HEK293T (cell line): ENCODE data around the gene NFYC.

Experiments used
- ARNT ChIP-seq: fragments of 450-650 bp; IDR thresholded peaks from 2 replicates; pipeline ENCODE4 v1.6.1; 2017; ENCODE audit warnings: mild to moderate bottlenecking
- BHLHE40 ChIP-seq: fragments of 450-650 bp; IDR thresholded peaks from 2 replicates; pipeline ENCODE4 v1.6.1; 2016; ENCODE audit warnings: mild to moderate bottlenecking, moderate library complexity, borderline replicate concordance
- CTBP1 ChIP-seq: fragments of 450-650 bp; IDR thresholded peaks from 2 replicates; pipeline ENCODE4 v1.6.1; 2016; ENCODE audit warnings: borderline replicate concordance
- FOXM1 ChIP-seq: fragments of 450-650 bp; IDR thresholded peaks from 2 replicates; pipeline ENCODE4 v1.6.1; 2017; ENCODE audit warnings: mild to moderate bottlenecking, borderline replicate concordance
- LEF1 ChIP-seq: fragments of 450-650 bp; IDR thresholded peaks from 2 replicates; pipeline ENCODE4 v1.6.1; 2017; ENCODE audit warnings: mild to moderate bottlenecking, borderline replicate concordance
- NFRKB ChIP-seq: fragments of 450-650 bp; IDR thresholded peaks from 2 replicates; pipeline ENCODE4 v1.6.1; 2016; ENCODE audit warnings: mild to moderate bottlenecking, moderate library complexity
- SP1 ChIP-seq: fragments of 450-650 bp; IDR thresholded peaks from 2 replicates; pipeline ENCODE4 v1.6.1; 2017
- SUZ12 ChIP-seq: fragments of 450-650 bp; IDR thresholded peaks from 2 replicates; pipeline ENCODE4 v1.6.1; 2016; ENCODE audit warnings: mild to moderate bottlenecking
- TARDBP ChIP-seq: fragments of 450-650 bp; IDR thresholded peaks from 2 replicates; pipeline ENCODE4 v1.6.1; 2016
- TF ChIP-seq, protein P1 (sequence below): fragments of 450-650 bp; IDR thresholded peaks from 2 replicates; pipeline ENCODE4 v1.6.1; 2016

DNA sequence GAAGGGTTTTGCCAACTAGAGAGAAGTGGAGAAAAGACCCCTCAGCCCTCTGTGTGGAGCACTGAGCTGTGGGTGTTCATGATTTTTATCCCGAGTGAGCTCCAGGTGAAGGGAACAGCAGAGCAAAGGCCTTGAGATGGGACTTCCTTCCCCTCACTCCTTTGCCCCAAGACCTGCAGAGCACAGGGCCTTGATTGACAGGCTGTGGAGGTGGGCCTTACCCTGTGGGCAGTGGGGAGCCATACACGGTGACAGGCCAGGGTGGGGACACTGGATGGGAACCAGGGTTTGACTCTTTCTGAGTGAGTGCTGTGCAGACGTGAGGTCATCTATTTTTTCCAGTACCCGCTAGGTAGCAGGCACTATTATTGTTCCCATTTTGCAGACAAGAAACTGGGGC is 102.5 kb downstream of the NFYC start:
- no peak for TF ChIP-seq BHLHE40
- no peak for TF ChIP-seq NFRKB
- TF ChIP-seq SUZ12: no peak
- TF ChIP-seq LEF1: no peak
- TF ChIP-seq SP1: no peak
- no peak for TF ChIP-seq CTBP1
- no peak for TF ChIP-seq FOXM1
- TF ChIP-seq ARNT: no peak
- TF ChIP-seq, protein P1, sequence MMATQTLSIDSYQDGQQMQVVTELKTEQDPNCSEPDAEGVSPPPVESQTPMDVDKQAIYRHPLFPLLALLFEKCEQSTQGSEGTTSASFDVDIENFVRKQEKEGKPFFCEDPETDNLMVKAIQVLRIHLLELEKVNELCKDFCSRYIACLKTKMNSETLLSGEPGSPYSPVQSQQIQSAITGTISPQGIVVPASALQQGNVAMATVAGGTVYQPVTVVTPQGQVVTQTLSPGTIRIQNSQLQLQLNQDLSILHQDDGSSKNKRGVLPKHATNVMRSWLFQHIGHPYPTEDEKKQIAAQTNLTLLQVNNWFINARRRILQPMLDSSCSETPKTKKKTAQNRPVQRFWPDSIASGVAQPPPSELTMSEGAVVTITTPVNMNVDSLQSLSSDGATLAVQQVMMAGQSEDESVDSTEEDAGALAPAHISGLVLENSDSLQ: peak; percentile 78; the same call in 1 of the 2 replicates
- TF ChIP-seq TARDBP: no peak
